Measurements from ENCODE around the gene COL23A1. TPM values are rescaled to one million over a fixed set of nuclear protein-coding genes. Genes with fewer than 3 reads are reported as not detected.

COL23A1 gene
- total RNA-seq, 1 experiment from 2014 or later, result 5.7 TPM

DNA sequence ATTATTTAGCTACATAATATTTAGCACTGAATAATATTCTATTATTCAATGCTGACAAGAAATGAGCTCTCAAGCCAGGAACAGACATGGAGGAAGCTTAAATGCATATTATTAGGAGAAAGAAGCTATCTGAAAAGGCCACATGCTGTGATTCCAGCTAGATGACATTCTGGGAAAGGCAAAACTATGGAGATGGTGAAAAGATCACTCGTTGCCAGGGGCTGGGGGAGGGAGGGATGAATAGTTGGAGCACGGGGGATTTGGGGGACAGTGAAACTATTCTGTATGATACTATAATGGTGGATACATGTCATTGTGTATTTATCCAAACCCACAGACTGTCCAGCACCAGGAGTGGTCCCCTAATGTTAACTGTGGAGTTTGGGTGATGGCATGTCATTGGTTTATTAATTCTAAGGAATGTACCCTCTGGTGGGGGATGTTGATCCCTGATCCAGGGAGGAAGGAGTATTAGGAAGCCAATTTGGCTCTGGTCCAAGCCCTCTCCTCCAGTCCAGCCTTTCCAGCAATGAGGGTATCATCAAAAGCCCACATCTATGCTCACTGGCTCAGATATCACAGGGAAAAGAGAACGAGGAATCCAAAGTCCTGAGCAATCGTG lies 162.5 kb downstream of the COL23A1 start:
- no peaks in the 10 kb centered on the region for H4K20me1 ChIP-seq (ENCODE audit: insufficient read depth, low read depth, low read length)
- H3K36me3 ChIP-seq (ENCODE audit: insufficient read depth, low read length), result no peaks in the 10 kb centered on the region
- no peaks in the 10 kb centered on the region for H3K9me2 ChIP-seq (replicated peaks; ENCODE audit: insufficient read depth, low read length)
- no peaks in the 10 kb centered on the region for H3K27me3 ChIP-seq (ENCODE audit: low read length)
- H3K27ac ChIP-seq (ENCODE audit: low read length), result no peak overlapping the region
- H3K9ac ChIP-seq (ENCODE audit: low read length), result no peak overlapping the region
- H3K9me3 ChIP-seq (ENCODE audit: low read length), result no peaks in the 10 kb centered on the region
- H3K79me2 ChIP-seq (ENCODE audit: low read length), result no peaks in the 10 kb centered on the region
- peak; percentile 29 for DNase-seq
- no peak overlapping the region for H2AFZ ChIP-seq (ENCODE audit: low read length)
- no peak overlapping the region for H3K4me3 ChIP-seq (ENCODE audit: low read length)
- no peaks in the 10 kb centered on the region for H3K4me1 ChIP-seq (ENCODE audit: low read length)
- no peak overlapping the region for H3K4me2 ChIP-seq (ENCODE audit: low read depth, low read length, poor library complexity, severe bottlenecking)

- Histone ChIP-seq H3K4me3 (ENCODE audit: low read length) (no peak overlapping the region), H3K9me3 (ENCODE audit: low read length) (no peaks in the 10 kb centered on the region), H3K36me3 (ENCODE audit: insufficient read depth, low read length) (no peaks in the 10 kb centered on the region), H3K9me2 (replicated peaks; ENCODE audit: insufficient read depth, low read length) (no peaks in the 10 kb centered on the region), H3K4me1 (ENCODE audit: low read length) (no peaks in the 10 kb centered on the region), H4K20me1 (ENCODE audit: insufficient read depth, low read depth, low read length) (no peaks in the 10 kb centered on the region), H3K9ac (ENCODE audit: low read length) (no peak overlapping the region), H3K27me3 (ENCODE audit: low read length) (no peaks in the 10 kb centered on the region), H2AFZ (ENCODE audit: low read length) (no peak overlapping the region), H3K79me2 (ENCODE audit: low read length) (no peaks in the 10 kb centered on the region), H3K4me2 (ENCODE audit: low read depth, low read length, poor library complexity, severe bottlenecking) (no peak overlapping the region), H3K27ac (ENCODE audit: low read length) (no peak overlapping the region)
- DNase-seq, result peak; percentile 14
These were observed 163.7 kb downstream of the COL23A1 start for GRCh38 chr5:178426326-178427130.

- H3K9me2 ChIP-seq (replicated peaks; ENCODE audit: insufficient read depth, low read length), result no peaks in the 10 kb centered on the region
- H3K79me2 ChIP-seq (ENCODE audit: low read length), result no peaks in the 10 kb centered on the region
- no peak overlapping the region for H3K9ac ChIP-seq (ENCODE audit: low read length)
- peak; percentile 28 for DNase-seq
- no peak overlapping the region for H3K4me2 ChIP-seq (ENCODE audit: low read depth, low read length, poor library complexity, severe bottlenecking)
- no peak overlapping the region for H3K4me3 ChIP-seq (ENCODE audit: low read length)
- no peak overlapping the region for H2AFZ ChIP-seq (ENCODE audit: low read length)
- H4K20me1 ChIP-seq (ENCODE audit: insufficient read depth, low read depth, low read length), result no peaks in the 10 kb centered on the region
- H3K4me1 ChIP-seq (ENCODE audit: low read length), result no peaks in the 10 kb centered on the region
- no peaks in the 10 kb centered on the region for H3K27me3 ChIP-seq (ENCODE audit: low read length)
- no peaks in the 10 kb centered on the region for H3K36me3 ChIP-seq (ENCODE audit: insufficient read depth, low read length)
- no peak overlapping the region for H3K27ac ChIP-seq (ENCODE audit: low read length)
- no peaks in the 10 kb centered on the region for H3K9me3 ChIP-seq (ENCODE audit: low read length)
These were observed 164.5 kb downstream of the COL23A1 start for GRCh38 chr5:178425621-178426068.

- Histone ChIP-seq H3K4me3 (ENCODE audit: low read length) (no peak overlapping the region), H3K79me2 (ENCODE audit: low read length) (no peaks in the 10 kb centered on the region), H2AFZ (ENCODE audit: low read length) (no peak overlapping the region), H4K20me1 (ENCODE audit: insufficient read depth, low read depth, low read length) (no peaks in the 10 kb centered on the region), H3K9me3 (ENCODE audit: low read length) (no peaks in the 10 kb centered on the region), H3K27ac (ENCODE audit: low read length) (no peak overlapping the region), H3K4me1 (ENCODE audit: low read length) (no peaks in the 10 kb centered on the region), H3K9ac (ENCODE audit: low read length) (no peak overlapping the region), H3K9me2 (replicated peaks; ENCODE audit: insufficient read depth, low read length) (no peaks in the 10 kb centered on the region), H3K36me3 (ENCODE audit: insufficient read depth, low read length) (no peaks in the 10 kb centered on the region), H3K27me3 (ENCODE audit: low read length) (no peaks in the 10 kb centered on the region), H3K4me2 (ENCODE audit: low read depth, low read length, poor library complexity, severe bottlenecking) (no peak overlapping the region)
- DNase-seq, result no peak
These were observed 165.4 kb downstream of the COL23A1 start for GRCh38 chr5:178424810-178425177.

DNA sequence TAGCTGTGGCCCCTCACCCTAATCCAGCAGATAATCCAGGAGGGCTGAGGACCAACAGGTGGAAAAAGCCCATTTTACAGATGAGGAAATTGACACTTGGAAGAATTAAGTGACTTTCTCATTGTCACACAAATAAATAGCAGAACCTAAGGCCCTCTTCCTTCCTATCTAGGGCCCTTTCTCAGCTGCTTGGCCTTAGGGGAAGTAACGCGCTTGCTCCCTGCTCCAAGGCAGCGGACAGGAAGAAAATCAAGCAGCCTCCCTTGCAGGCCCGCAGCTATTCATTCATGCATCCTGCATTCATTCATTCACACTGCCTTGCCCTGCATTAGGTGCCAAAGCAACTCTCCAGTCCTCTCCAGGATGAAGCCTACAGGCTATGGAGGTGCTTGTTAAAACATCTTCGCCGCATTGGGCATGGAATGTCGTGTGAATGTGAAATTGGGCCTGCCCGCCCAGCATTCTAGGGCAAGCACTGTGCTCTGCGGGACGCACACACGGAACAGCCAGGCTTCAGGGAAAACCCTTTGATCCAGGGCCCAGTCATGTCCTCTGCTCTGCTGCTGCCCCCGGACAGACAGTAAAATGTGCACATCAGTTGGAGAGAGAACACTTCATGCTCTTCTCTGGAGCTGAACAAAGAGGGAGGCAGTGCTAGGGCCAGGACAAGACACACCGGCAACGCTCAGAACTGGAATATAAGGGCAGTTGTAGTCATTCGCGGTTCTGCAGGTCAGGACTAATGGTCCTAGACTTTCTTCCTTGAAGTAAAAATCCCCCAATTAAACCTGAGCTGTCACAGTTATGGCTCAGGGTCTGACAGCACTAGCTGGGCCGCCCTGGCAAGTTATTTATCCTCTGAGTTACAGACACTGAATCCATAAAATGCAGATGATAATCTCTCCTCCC lies 166.0 kb downstream of the COL23A1 start:
- H3K9ac ChIP-seq (ENCODE audit: low read length), result no peak overlapping the region
- H3K4me2 ChIP-seq (ENCODE audit: low read depth, low read length, poor library complexity, severe bottlenecking), result no peak overlapping the region
- no peaks in the 10 kb centered on the region for H3K36me3 ChIP-seq (ENCODE audit: insufficient read depth, low read length)
- no peaks in the 10 kb centered on the region for H3K4me1 ChIP-seq (ENCODE audit: low read length)
- peak; percentile 34 for DNase-seq
- H3K27me3 ChIP-seq (ENCODE audit: low read length), result no peaks in the 10 kb centered on the region
- H3K79me2 ChIP-seq (ENCODE audit: low read length), result no peaks in the 10 kb centered on the region
- no peaks in the 10 kb centered on the region for H4K20me1 ChIP-seq (ENCODE audit: insufficient read depth, low read depth, low read length)
- no peaks in the 10 kb centered on the region for H3K9me3 ChIP-seq (ENCODE audit: low read length)
- H3K9me2 ChIP-seq (replicated peaks; ENCODE audit: insufficient read depth, low read length), result no peaks in the 10 kb centered on the region
- no peak overlapping the region for H3K4me3 ChIP-seq (ENCODE audit: low read length)
- H2AFZ ChIP-seq (ENCODE audit: low read length), result no peak overlapping the region
- H3K27ac ChIP-seq (ENCODE audit: low read length), result no peak overlapping the region

- Histone ChIP-seq H3K79me2 (ENCODE audit: low read length) (no peaks in the 10 kb centered on the region), H3K36me3 (ENCODE audit: insufficient read depth, low read length) (no peaks in the 10 kb centered on the region)
- DNase-seq, result no peak
These were observed 166.8 kb downstream of the COL23A1 start for GRCh38 chr5:178423431-178423830.

GRCh38 chr5:178422400-178422775 lies 167.8 kb downstream of the COL23A1 start:
- Histone ChIP-seq H3K4me2 (ENCODE audit: low read depth, low read length, poor library complexity, severe bottlenecking) (no peak overlapping the region), H3K79me2 (ENCODE audit: low read length) (no peaks in the 10 kb centered on the region), H3K27me3 (ENCODE audit: low read length) (no peaks in the 10 kb centered on the region), H3K27ac (ENCODE audit: low read length) (no peak overlapping the region), H3K36me3 (ENCODE audit: insufficient read depth, low read length) (no peaks in the 10 kb centered on the region), H2AFZ (ENCODE audit: low read length) (no peak overlapping the region), H3K4me1 (ENCODE audit: low read length) (no peaks in the 10 kb centered on the region), H3K4me3 (ENCODE audit: low read length) (no peak overlapping the region), H3K9me2 (replicated peaks; ENCODE audit: insufficient read depth, low read length) (no peaks in the 10 kb centered on the region), H3K9me3 (ENCODE audit: low read length) (no peaks in the 10 kb centered on the region), H3K9ac (ENCODE audit: low read length) (no peak overlapping the region), H4K20me1 (ENCODE audit: insufficient read depth, low read depth, low read length) (no peaks in the 10 kb centered on the region)
- DNase-seq, result no peak

More at GRCh38 chr5:178423431-178423830, 166.8 kb downstream of the COL23A1 start:
- Histone ChIP-seq H3K27me3 (ENCODE audit: low read length) (no peaks in the 10 kb centered on the region), H3K4me3 (ENCODE audit: low read length) (no peak overlapping the region), H4K20me1 (ENCODE audit: insufficient read depth, low read depth, low read length) (no peaks in the 10 kb centered on the region), H3K27ac (ENCODE audit: low read length) (no peak overlapping the region), H3K9ac (ENCODE audit: low read length) (no peak overlapping the region), H3K9me2 (replicated peaks; ENCODE audit: insufficient read depth, low read length) (no peaks in the 10 kb centered on the region), H2AFZ (ENCODE audit: low read length) (no peak overlapping the region), H3K4me2 (ENCODE audit: low read depth, low read length, poor library complexity, severe bottlenecking) (no peak overlapping the region), H3K9me3 (ENCODE audit: low read length) (no peaks in the 10 kb centered on the region), H3K4me1 (ENCODE audit: low read length) (no peaks in the 10 kb centered on the region)
